ENCODE data around the gene SELP. TPM values are rescaled to one million over a fixed set of nuclear protein-coding genes. Genes with fewer than 3 reads are reported as not detected.

The SELP gene
- total and polyA plus RNA-seq, 2 of the 13 experiments (the other 11 are each of a cell fraction or from before 2014, with no cell fraction given), result 0.11 TPM; not detected in 1

DNA sequence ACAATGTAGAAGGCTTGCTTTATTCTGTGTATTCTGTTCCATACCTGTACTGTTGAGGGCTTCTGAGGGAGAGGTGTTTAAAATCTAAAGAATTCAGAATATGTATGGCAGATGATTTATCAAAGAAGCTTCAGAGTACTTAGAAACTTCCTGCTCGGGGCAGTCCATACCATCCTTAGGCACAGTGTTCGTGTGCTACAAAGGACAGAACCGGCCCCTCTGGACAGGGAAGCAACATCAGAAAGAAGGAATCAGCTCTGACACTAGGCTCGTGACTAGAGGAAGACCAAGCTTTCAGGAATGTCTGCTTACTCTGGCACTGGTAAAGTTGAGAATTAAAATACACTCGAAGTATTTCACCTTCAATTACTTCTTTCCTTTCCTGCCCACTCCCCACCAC lies 14.1 kb downstream of the SELP start:
- DNase-seq (ENCODE audit: low spot score) (no peak), FAIRE-seq (no peak), ATAC-seq (no peak)
- ChIA-PET CTCF (ENCODE audit: low intra/inter-chr PET ratio, low total read pairs) (no interaction called here), POLR2A (no interaction called here)
- H3K9me3 ChIP-seq (ENCODE audit: low read length), result no peaks in the 10 kb centered on the region
- BruUV-seq (replicated peaks), result no TSS peak
- peaks cover 0 to 39% of the 10 kb centered on the region in 2 experiments; a peak in 3 of 5 replicates for H3K27me3 ChIP-seq (ENCODE audit: control insufficient read depth in 1 of 2, insufficient read depth in 2 of 2, low read length in 2 of 2)
- H3K4me1 ChIP-seq (ENCODE audit: insufficient read depth, low read length), result no peaks in the 10 kb centered on the region
- H3K36me3 ChIP-seq (replicated peaks in 1 of 2; ENCODE audit: control insufficient read depth in 1 of 2, insufficient read depth in 2 of 2, low read length in 2 of 2), result no peaks in the 10 kb centered on the region
- H3K27ac ChIP-seq (ENCODE audit: extremely low read length, insufficient read depth, low read length), result no peak overlapping the region
- no peak overlapping the region for H3K9ac ChIP-seq (ENCODE audit: insufficient read depth, low read depth, low read length)
- intact Hi-C loops (cut with micrococcal nuclease; ENCODE audit: unreplicated experiment), result no loop called here
- no peaks in the 10 kb centered on the region for H3K79me2 ChIP-seq (ENCODE audit: insufficient read depth, low read length)
- no peaks in the 10 kb centered on the region for H4K20me1 ChIP-seq (ENCODE audit: insufficient read depth, low read length)
- no peak overlapping the region for H3K4me2 ChIP-seq (ENCODE audit: low read depth, low read length)
- WGBS (ENCODE audit: low lambda C conversion rate), result 5% methylated on average over 5 of the region's 5 CpGs
- H3K4me3 ChIP-seq (replicated peaks in 1 of 3; ENCODE audit: insufficient read depth in 1 of 3, low read depth in 2 of 3, low read length in 3 of 3), result no peak overlapping the region
- in situ Hi-C loops (cut with HindIII; ENCODE audit: extremely low pct_ligation_motif_present, low pct_unique_long_range_greater_than_20kb), result no loop called here
- no peak overlapping the region for H2AFZ ChIP-seq (ENCODE audit: low read length)
- TF ChIP-seq, protein P1, sequence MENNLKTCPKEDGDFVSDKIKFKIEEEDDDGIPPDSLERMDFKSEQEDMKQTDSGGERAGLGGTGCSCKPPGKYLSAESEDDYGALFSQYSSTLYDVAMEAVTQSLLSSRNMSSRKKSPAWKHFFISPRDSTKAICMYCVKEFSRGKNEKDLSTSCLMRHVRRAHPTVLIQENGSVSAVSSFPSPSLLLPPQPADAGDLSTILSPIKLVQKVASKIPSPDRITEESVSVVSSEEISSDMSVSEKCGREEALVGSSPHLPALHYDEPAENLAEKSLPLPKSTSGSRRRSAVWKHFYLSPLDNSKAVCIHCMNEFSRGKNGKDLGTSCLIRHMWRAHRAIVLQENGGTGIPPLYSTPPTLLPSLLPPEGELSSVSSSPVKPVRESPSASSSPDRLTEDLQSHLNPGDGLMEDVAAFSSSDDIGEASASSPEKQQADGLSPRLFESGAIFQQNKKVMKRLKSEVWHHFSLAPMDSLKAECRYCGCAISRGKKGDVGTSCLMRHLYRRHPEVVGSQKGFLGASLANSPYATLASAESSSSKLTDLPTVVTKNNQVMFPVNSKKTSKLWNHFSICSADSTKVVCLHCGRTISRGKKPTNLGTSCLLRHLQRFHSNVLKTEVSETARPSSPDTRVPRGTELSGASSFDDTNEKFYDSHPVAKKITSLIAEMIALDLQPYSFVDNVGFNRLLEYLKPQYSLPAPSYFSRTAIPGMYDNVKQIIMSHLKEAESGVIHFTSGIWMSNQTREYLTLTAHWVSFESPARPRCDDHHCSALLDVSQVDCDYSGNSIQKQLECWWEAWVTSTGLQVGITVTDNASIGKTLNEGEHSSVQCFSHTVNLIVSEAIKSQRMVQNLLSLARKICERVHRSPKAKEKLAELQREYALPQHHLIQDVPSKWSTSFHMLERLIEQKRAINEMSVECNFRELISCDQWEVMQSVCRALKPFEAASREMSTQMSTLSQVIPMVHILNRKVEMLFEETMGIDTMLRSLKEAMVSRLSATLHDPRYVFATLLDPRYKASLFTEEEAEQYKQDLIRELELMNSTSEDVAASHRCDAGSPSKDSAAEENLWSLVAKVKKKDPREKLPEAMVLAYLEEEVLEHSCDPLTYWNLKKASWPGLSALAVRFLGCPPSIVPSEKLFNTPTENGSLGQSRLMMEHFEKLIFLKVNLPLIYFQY (CRISPR knock-in tag; IDR thresholded peaks at IDR 0.05; ENCODE audit: borderline replicate concordance), result no peak
- TF ChIP-seq RXRA (CRISPR knock-in tag; IDR thresholded peaks at IDR 0.05), result no peak
- TF ChIP-seq, protein P2, sequence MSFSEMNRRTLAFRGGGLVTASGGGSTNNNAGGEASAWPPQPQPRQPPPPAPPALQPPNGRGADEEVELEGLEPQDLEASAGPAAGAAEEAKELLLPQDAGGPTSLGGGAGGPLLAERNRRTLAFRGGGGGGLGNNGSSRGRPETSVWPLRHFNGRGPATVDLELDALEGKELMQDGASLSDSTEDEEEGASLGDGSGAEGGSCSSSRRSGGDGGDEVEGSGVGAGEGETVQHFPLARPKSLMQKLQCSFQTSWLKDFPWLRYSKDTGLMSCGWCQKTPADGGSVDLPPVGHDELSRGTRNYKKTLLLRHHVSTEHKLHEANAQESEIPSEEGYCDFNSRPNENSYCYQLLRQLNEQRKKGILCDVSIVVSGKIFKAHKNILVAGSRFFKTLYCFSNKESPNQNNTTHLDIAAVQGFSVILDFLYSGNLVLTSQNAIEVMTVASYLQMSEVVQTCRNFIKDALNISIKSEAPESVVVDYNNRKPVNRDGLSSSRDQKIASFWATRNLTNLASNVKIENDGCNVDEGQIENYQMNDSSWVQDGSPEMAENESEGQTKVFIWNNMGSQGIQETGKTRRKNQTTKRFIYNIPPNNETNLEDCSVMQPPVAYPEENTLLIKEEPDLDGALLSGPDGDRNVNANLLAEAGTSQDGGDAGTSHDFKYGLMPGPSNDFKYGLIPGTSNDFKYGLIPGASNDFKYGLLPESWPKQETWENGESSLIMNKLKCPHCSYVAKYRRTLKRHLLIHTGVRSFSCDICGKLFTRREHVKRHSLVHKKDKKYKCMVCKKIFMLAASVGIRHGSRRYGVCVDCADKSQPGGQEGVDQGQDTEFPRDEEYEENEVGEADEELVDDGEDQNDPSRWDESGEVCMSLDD (CRISPR knock-in tag; IDR thresholded peaks at IDR 0.05; ENCODE audit: borderline replicate concordance), result no peak
- no peak for TF ChIP-seq FOXA1 (IDR thresholded peaks at IDR 0.05)
- no peak for TF ChIP-seq FOXA1 (CRISPR knock-in tag; IDR thresholded peaks at IDR 0.05)
- TF ChIP-seq, protein P3, sequence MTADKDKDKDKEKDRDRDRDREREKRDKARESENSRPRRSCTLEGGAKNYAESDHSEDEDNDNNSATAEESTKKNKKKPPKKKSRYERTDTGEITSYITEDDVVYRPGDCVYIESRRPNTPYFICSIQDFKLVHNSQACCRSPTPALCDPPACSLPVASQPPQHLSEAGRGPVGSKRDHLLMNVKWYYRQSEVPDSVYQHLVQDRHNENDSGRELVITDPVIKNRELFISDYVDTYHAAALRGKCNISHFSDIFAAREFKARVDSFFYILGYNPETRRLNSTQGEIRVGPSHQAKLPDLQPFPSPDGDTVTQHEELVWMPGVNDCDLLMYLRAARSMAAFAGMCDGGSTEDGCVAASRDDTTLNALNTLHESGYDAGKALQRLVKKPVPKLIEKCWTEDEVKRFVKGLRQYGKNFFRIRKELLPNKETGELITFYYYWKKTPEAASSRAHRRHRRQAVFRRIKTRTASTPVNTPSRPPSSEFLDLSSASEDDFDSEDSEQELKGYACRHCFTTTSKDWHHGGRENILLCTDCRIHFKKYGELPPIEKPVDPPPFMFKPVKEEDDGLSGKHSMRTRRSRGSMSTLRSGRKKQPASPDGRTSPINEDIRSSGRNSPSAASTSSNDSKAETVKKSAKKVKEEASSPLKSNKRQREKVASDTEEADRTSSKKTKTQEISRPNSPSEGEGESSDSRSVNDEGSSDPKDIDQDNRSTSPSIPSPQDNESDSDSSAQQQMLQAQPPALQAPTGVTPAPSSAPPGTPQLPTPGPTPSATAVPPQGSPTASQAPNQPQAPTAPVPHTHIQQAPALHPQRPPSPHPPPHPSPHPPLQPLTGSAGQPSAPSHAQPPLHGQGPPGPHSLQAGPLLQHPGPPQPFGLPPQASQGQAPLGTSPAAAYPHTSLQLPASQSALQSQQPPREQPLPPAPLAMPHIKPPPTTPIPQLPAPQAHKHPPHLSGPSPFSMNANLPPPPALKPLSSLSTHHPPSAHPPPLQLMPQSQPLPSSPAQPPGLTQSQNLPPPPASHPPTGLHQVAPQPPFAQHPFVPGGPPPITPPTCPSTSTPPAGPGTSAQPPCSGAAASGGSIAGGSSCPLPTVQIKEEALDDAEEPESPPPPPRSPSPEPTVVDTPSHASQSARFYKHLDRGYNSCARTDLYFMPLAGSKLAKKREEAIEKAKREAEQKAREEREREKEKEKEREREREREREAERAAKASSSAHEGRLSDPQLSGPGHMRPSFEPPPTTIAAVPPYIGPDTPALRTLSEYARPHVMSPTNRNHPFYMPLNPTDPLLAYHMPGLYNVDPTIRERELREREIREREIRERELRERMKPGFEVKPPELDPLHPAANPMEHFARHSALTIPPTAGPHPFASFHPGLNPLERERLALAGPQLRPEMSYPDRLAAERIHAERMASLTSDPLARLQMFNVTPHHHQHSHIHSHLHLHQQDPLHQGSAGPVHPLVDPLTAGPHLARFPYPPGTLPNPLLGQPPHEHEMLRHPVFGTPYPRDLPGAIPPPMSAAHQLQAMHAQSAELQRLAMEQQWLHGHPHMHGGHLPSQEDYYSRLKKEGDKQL (CRISPR knock-in tag; IDR thresholded peaks at IDR 0.05; ENCODE audit: low read depth), result no peak
- no peak for TF ChIP-seq SP1 (IDR thresholded peaks at IDR 0.05)
- no peak for TF ChIP-seq SP1 (CRISPR knock-in tag; IDR thresholded peaks at IDR 0.05)
- no peak for TF ChIP-seq KDM5A (IDR thresholded peaks at IDR 0.05; ENCODE audit: borderline replicate concordance, low read length)
- TF ChIP-seq ATAD3A (CRISPR knock-in tag; IDR thresholded peaks at IDR 0.05), result no peak
- TF ChIP-seq KDM6A (CRISPR knock-in tag; IDR thresholded peaks at IDR 0.05; ENCODE audit: low read depth), result no peak
- TF ChIP-seq ZNF569 (CRISPR knock-in tag; IDR thresholded peaks at IDR 0.05; ENCODE audit: borderline replicate concordance), result no peak
- TF ChIP-seq RELA (CRISPR knock-in tag; IDR thresholded peaks at IDR 0.05), result no peak
- no peak for TF ChIP-seq SETDB1 (CRISPR knock-in tag; IDR thresholded peaks at IDR 0.05; ENCODE audit: borderline replicate concordance)
- no peak for TF ChIP-seq SKI (IDR thresholded peaks at IDR 0.05; ENCODE audit: partially characterized antibody)

All from HepG2 (cell line).